Gastrocnemius medialis (tissue), 4 donors: ENCODE measurements around the gene THRB. TPM values are rescaled to one million over a fixed set of nuclear protein-coding genes. Genes with fewer than 3 reads are reported as not detected.

Experiments used
- ATAC-seq, 2 donors: fragments of 150-250 bp; one replicate each; pipeline ENCODE4 v1.9.1; 2016
- DNase-seq, 2 donors: peaks; one replicate each; pipeline ENCODE4 v3.0.0-alpha.2; 2019
- H3K27ac ChIP-seq, 4 donors: fragments of 200-600 bp; sonication (generic); 1 replicate in 1 of 4; 2 replicates in 3 of 4; pipeline ENCODE4 v1.5.1; 2016 to 2018; ENCODE audit warnings: mild to moderate bottlenecking in 2 of 4, moderate library complexity in 1 of 4
- H3K27me3 ChIP-seq, 3 donors: fragments of 200-600 bp; sonication (generic) in 2 of 3; 1 replicate in 1 of 3; 2 replicates in 2 of 3; pipeline versions ENCODE4 v1.5.1 to v1.6.0; 2016 to 2019; ENCODE audit warnings: mild to moderate bottlenecking in 1 of 3, moderate library complexity in 1 of 3
- H3K36me3 ChIP-seq, 2 donors: fragments of 200-600 bp; sonication (generic) in 1 of 2; one replicate each; pipeline ENCODE4 v1.5.1; 2017 to 2018
- H3K4me1 ChIP-seq, 2 donors: fragments of 200-600 bp; sonication (generic) in 1 of 2; one replicate each; pipeline ENCODE4 v1.5.1; 2016 to 2017; ENCODE audit warnings: mild to moderate bottlenecking in 2 of 2
- H3K4me3 ChIP-seq, 4 donors: fragments of 200-600 bp; sonication (generic) in 3 of 4; 1 replicate in 1 of 4; 2 replicates in 3 of 4; pipeline ENCODE4 v1.5.1; 2016 to 2019; ENCODE audit warnings: mild to moderate bottlenecking in 2 of 4
- H3K9me3 ChIP-seq, 3 donors: fragments of 200-600 bp; sonication (generic) in 2 of 3; 1 replicate in 1 of 3; 2 replicates in 2 of 3; pipeline ENCODE4 v1.5.1; 2016 to 2019
- CTCF ChIP-seq, 5 experiments: fragments of 450-650 bp in 3 of 5; fragments of 200-600 bp in 2 of 5; sonication (generic) in 2 of 5; IDR thresholded peaks in 4 of 5; conservative IDR thresholded peaks in 1 of 5; 1 replicate in 4 of 5; 2 replicates in 1 of 5; pipeline ENCODE4 v1.5.1; 2016 to 2019; ENCODE audit warnings: antibody characterized with exemption in 5 of 5, mild to moderate bottlenecking in 3 of 5, moderate library complexity in 3 of 5
- POLR2A ChIP-seq, 2 donors: fragments of 450-650 bp; IDR thresholded peaks; one replicate each; pipeline ENCODE4 v1.6.1; 2017; ENCODE audit warnings: antibody characterized with exemption in 2 of 2, mild to moderate bottlenecking in 2 of 2, moderate library complexity in 2 of 2
- in situ Hi-C, 4 donors: fragments of 200-750 bp; cut with MboI; loops; one replicate each; pipeline versions ENCODE4 v1.15.0 to v1.8.0; 2017; ENCODE audit warnings: low sequenced_read_pairs in 4 of 4
- intact Hi-C: fragments of 100-400 bp; cut with DNase I; formaldehyde crosslinking; loops from one replicate; pipeline ENCODE4 v1.15.1; 2023; ENCODE audit warnings: low total_unique reads
- total RNA-seq, 4 donors: library from RNA; depleted of rRNA; stranded (reverse); fragments of >200 nt; gene quantifications; one replicate each; pipeline versions ENCODE4 v1.1.0 to v1.2.3, GENCODE V29; 2016

THRB gene
- total RNA-seq, 4 donors from 2014 or later = 20.1 to 60.0 (median 25.3) TPM

- intact Hi-C loops = loop anchor here (5.0 kb wide), 1 partner anchor 38 kb away; no protein-coding TSS in a partner anchor
Measured at GRCh38 chr3:24485511-24485910, 9.1 kb downstream of the THRB start.

GRCh38 chr3:24483873-24484272, 10.8 kb downstream of the THRB start:
- no peak overlapping the region for H3K4me3 ChIP-seq
- TF ChIP-seq POLR2A (IDR thresholded peaks at IDR 0.05) (no peak), CTCF (IDR thresholded peaks at IDR 0.05 in 4 of 5, conservative IDR thresholded peaks at IDR 0.05 in 1 of 5) (no peak)
- H3K9me3 ChIP-seq = no peaks in the 10 kb centered on the region
- no peaks in the 10 kb centered on the region for H3K27me3 ChIP-seq
- intact Hi-C loops (no loop called here), in situ Hi-C loops (no loop called here)
- no peaks in the 10 kb centered on the region for H3K36me3 ChIP-seq
- DNase-seq (peak in 1 of 2 donors; percentile 44), ATAC-seq (peak in 1 of 2 donors; percentile 40)
- peak overlapping the region in 3 of 4 donors; percentile 32 to 99 (median 47) for H3K27ac ChIP-seq
- H3K4me1 ChIP-seq = peaks cover 89 to 92% of the 10 kb centered on the region in 2 donors

More at GRCh38 chr3:24485511-24485910, 9.1 kb downstream of the THRB start:
- Histone ChIP-seq H3K4me1 (peaks cover 94 to 99% of the 10 kb centered on the region in 2 donors), H3K27ac (peak overlapping the region; percentile 18 to 99 (median 46)), H3K27me3 (no peaks in the 10 kb centered on the region), H3K9me3 (no peaks in the 10 kb centered on the region), H3K4me3 (no peak overlapping the region), H3K36me3 (no peaks in the 10 kb centered on the region)
- in situ Hi-C loops = no loop called here
- TF ChIP-seq CTCF (IDR thresholded peaks at IDR 0.05 in 4 of 5, conservative IDR thresholded peaks at IDR 0.05 in 1 of 5) (no peak), POLR2A (IDR thresholded peaks at IDR 0.05) (no peak)
- no peak for DNase-seq
- peak in 1 of 2 donors; percentile 15 for ATAC-seq

- peaks cover 82 to 87% of the 10 kb centered on the region in 2 donors for H3K4me1 ChIP-seq
Measured at GRCh38 chr3:24482096-24482705, 12.4 kb downstream of the THRB start.

GRCh38 chr3:24481193-24481592, 13.5 kb downstream of the THRB start:
- no peak for DNase-seq
- intact Hi-C loops = no loop called here
- Histone ChIP-seq H3K4me1 (peaks cover 81 to 87% of the 10 kb centered on the region in 2 donors), H3K27ac (peak overlapping the region; percentile 40 to 74 (median 57)), H3K9me3 (no peaks in the 10 kb centered on the region), H3K36me3 (no peaks in the 10 kb centered on the region), H3K4me3 (no peak overlapping the region), H3K27me3 (no peaks in the 10 kb centered on the region)
- peak; percentile 6 to 54 for ATAC-seq
- in situ Hi-C loops = no loop called here
- TF ChIP-seq CTCF (IDR thresholded peaks at IDR 0.05 in 4 of 5, conservative IDR thresholded peaks at IDR 0.05 in 1 of 5) (no peak), POLR2A (IDR thresholded peaks at IDR 0.05) (no peak)

More at GRCh38 chr3:24482096-24482705, 12.4 kb downstream of the THRB start:
- no peak overlapping the region for H3K4me3 ChIP-seq
- H3K27ac ChIP-seq = peak overlapping the region in 3 of 4 donors; percentile 40 to 74 (median 60)
- intact Hi-C loops (no loop called here), in situ Hi-C loops (no loop called here)
- ATAC-seq (no peak), DNase-seq (no peak)
- no peaks in the 10 kb centered on the region for H3K27me3 ChIP-seq
- H3K36me3 ChIP-seq = no peaks in the 10 kb centered on the region
- H3K9me3 ChIP-seq = no peaks in the 10 kb centered on the region
- no peak for TF ChIP-seq POLR2A (IDR thresholded peaks at IDR 0.05)
- no peak for TF ChIP-seq CTCF (IDR thresholded peaks at IDR 0.05 in 4 of 5, conservative IDR thresholded peaks at IDR 0.05 in 1 of 5)
